HEK293 (cell line): ENCODE measurements around the gene ARHGAP26.

Source experiments
- ZNF223 ChIP-seq: fragments of 450-650 bp; formaldehyde crosslinking; IDR thresholded peaks from 2 replicates; pipeline ENCODE4 v1.5.1; 2016; ENCODE audit warnings: missing biosample characterization, missing genetic modification characterization
- ZNF24 ChIP-seq: fragments of 450-650 bp; formaldehyde crosslinking; IDR thresholded peaks from 2 replicates; pipeline ENCODE4 v1.5.1; 2016; ENCODE audit warnings: missing biosample characterization, missing genetic modification characterization
- ZNF350 ChIP-seq: fragments of 450-650 bp; formaldehyde crosslinking; IDR thresholded peaks from 2 replicates; pipeline ENCODE4 v1.5.0; 2017; ENCODE audit warnings: missing biosample characterization, mild to moderate bottlenecking, missing genetic modification characterization
- TF ChIP-seq, protein P1 (sequence below): fragments of 450-650 bp; formaldehyde crosslinking; IDR thresholded peaks from 2 replicates; pipeline ENCODE4 v1.5.1; 2016; ENCODE audit warnings: missing biosample characterization, missing genetic modification characterization
- TF ChIP-seq, protein P2 (sequence below): IDR thresholded peaks from 2 replicates; pipeline ENCODE4 v1.6.1; 2011; ENCODE audit warnings: mild to moderate bottlenecking, low read depth, low read length, borderline replicate concordance

DNA sequence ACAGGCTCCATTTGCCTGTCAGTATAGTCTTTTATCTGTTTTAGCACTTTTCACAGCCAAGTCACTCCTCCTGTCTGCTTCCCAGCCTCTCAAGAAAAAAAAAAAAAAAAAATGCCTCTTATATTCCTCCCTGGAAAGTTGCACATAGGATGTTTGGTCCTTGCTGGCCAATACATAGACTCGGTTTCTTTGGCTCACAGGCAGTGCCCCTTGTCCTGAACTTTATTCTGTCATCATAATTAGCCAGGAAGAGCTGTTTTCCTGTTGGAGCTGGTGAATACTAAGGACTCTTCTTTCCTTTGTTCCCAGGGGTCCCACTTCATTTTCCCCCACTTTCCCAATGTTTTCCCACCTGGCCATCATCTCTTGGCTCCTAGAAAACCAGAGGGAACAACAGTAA lies 442.1 kb downstream of the ARHGAP26 start:
- TF ChIP-seq ZNF223 (tag by site-specific recombination) (no peak), ZNF24 (tag by site-specific recombination) (no peak), ZNF350 (tag by site-specific recombination) (no peak)
- TF ChIP-seq, protein P1, sequence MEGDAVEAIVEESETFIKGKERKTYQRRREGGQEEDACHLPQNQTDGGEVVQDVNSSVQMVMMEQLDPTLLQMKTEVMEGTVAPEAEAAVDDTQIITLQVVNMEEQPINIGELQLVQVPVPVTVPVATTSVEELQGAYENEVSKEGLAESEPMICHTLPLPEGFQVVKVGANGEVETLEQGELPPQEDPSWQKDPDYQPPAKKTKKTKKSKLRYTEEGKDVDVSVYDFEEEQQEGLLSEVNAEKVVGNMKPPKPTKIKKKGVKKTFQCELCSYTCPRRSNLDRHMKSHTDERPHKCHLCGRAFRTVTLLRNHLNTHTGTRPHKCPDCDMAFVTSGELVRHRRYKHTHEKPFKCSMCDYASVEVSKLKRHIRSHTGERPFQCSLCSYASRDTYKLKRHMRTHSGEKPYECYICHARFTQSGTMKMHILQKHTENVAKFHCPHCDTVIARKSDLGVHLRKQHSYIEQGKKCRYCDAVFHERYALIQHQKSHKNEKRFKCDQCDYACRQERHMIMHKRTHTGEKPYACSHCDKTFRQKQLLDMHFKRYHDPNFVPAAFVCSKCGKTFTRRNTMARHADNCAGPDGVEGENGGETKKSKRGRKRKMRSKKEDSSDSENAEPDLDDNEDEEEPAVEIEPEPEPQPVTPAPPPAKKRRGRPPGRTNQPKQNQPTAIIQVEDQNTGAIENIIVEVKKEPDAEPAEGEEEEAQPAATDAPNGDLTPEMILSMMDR (tag by site-specific recombination), result no peak
- TF ChIP-seq, protein P2, sequence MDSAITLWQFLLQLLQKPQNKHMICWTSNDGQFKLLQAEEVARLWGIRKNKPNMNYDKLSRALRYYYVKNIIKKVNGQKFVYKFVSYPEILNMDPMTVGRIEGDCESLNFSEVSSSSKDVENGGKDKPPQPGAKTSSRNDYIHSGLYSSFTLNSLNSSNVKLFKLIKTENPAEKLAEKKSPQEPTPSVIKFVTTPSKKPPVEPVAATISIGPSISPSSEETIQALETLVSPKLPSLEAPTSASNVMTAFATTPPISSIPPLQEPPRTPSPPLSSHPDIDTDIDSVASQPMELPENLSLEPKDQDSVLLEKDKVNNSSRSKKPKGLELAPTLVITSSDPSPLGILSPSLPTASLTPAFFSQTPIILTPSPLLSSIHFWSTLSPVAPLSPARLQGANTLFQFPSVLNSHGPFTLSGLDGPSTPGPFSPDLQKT, result no peak
